Stimulated activated CD4-positive, alpha-beta T cell treated with anti-CD3 and anti-CD28 coated beads, Interleukin-15, amount 100 ng/mL, for 1 hour (primary cell): Measurements from ENCODE around the gene PKM.
"Not testable (repeated sequence)": the region's sequence is repeated elsewhere in the genome, so short reads cannot be mapped to it uniquely, and the experiment has no call there.

ENCODE experiments used
- DNase-seq, 2 donors: peaks; one replicate each; pipeline ENCODE4 v3.0.0-alpha.2; 2020; ENCODE audit warnings: low read depth in 1 of 2, low spot score in 1 of 2

The PKM gene

DNA sequence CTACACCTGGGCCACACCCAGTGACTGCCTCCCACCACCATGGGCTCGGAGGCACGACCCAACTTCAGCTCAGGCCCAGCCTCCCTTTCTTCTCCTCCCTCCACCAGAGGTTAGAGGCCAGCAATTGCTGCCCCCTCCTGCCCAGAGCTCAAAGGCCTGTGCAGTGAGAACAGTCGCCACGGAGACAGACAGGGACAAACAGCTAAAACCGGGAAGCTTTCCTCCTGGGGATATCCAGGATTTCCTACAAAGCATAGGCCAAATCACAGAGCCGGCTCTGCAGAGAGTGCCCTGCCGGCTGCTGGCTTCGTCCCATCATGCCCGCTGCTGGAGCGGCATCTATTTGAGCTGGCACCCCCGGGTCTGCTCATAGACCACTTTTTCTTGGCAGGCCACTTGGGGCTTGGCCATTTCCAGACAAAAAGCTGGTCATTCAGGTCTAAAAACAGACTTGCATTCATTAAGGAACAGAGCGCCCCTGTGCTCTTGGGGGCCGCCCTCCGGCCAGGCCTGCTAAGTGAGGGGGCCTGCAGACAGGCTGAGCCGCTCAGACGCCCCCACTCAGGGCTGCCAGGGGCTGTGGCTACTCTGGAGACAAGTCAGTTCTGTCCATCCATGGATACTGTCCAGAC lies 50.9 kb downstream of the PKM start:
- no peak for DNase-seq

DNA sequence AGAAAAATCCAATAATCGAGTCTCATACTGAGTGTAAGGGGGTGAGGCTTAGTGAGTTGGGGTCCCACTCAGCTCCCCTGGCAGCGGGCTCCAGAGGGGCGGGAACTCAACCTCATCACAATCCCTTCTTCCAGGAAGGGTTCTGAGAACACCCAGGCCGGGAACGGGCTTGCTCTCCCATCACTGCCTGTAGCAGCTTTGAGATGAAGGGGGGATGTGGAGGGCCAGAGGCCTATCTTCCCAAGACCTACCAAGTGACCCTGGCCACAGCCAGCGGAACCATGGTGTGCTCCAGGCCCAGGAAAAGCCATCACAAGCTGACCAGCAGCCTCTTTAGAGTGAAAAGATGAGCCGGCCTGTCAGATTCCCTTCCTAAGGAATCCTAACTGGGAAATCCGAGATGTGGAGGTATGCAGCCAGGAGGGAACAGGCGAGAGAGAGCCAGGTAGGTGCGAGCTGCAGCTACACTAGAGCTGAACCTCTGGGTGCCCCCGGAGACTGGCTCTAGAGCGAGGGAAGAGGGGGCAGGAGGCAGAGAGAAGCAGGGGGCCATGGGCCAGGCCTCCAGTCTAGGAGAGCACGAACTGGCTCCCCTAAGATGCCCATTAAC lies 51.9 kb downstream of the PKM start:
- no peak for DNase-seq

DNA sequence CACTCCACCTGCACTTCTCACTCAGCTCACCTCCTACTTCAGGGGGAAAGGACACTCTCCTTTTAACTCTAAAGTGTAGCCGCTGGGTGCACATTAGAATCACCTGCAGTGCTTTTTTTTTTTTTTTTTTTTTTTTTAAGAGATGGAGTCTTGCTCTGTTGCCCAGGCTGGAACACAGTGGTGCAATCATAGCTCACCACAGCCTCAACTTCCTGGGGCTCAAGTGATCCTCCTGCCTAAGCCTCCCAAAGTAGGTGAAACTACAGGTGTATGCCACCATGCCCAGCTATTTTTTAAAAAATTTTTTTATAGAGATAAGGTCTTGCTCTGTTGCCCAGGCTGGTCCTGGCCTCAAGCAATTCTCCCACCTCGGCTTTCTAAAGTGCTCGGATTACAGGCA lies 54.2 kb downstream of the PKM start:
- DNase-seq, result no peak

DNA sequence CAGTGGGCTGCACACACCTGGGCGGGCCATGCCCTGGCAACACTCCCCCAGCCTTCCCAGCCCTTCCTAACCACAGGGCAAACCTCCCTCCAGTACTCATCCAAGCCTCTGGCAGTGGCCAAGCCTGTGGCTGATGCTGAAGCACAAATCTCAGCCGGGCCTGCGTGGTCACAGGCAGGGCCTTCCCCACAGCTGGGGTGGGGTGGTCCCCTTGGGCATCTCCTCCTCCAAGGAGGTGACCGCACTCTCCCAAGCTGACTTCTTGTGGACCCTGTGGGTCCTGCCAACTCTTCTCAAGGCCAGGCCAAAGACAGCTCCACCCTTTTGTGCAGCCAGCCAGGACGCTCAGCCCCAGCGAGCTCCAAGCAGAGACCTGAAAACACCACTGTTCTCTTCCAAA lies 54.8 kb downstream of the PKM start:
- DNase-seq, result no peak

DNA sequence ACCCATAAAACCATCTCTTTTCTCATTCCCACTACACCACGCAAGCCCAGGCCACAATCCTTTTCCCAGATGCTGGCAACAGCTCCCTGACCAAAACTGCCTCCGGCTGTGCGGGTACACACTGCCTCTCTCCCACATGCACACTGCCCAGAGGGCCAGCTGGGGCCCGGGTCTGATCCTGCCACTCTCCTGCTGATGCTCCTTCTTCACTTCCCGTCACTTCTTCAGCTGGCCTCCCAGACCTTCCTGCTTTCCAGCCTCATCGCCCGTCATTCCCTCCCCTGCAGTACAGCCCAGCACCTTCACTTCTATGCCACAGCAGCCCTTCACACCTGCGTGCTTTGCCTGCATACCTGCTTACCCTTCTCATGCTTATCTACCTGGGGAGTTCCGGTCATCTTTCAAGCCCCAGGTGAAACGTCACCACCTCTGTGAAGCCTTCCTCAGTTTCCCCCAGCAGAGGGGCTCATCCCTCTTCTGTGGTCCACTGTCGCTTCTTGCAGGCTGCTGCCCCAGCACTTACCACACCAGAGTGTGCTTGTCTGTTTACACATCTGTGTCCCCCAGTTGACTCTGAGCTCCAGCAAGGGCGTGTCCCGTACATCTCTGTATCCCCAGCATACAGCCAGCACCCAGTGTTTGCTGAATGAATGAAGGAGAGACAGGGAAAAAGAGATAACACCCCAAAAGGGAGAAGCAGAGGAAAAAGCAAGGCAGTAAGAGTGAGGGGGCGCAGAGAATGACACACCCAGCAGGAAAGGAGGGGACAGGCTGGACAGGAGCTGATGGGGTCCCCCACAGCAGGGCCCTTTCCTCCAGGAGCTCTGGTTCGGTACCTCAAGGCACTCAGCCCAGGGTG lies 55.6 kb downstream of the PKM start:
- DNase-seq, result no peak

DNA sequence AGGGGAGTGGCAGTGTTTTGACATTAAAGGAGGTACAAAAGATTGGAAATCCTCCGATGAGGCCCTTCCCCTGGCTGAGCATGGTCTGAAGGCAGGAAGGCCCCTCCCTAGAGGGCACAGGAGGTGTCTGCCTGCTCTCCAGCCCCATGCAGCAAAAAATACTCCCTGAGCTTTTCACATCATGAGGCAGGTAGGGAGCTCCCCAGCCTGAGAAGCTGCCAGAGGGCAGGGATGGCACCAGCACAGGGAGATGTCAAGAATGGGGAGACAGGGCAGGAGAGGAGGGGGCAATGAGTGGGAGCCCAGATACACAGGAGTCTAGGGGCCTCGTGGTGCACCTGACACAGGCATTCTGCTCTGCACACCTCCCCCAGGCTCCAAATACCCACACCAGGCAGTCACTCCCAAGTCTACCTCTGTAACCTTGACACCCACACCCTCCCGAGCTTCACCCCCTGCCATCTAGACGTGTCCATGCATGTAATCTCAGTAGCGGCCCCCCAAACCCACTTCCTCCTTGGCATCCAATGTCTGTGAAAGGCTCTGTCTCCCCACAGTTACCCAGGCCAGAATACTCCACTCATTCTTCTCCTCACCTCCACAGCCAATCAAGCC lies 56.3 kb downstream of the PKM start:
- no peak for DNase-seq

DNA sequence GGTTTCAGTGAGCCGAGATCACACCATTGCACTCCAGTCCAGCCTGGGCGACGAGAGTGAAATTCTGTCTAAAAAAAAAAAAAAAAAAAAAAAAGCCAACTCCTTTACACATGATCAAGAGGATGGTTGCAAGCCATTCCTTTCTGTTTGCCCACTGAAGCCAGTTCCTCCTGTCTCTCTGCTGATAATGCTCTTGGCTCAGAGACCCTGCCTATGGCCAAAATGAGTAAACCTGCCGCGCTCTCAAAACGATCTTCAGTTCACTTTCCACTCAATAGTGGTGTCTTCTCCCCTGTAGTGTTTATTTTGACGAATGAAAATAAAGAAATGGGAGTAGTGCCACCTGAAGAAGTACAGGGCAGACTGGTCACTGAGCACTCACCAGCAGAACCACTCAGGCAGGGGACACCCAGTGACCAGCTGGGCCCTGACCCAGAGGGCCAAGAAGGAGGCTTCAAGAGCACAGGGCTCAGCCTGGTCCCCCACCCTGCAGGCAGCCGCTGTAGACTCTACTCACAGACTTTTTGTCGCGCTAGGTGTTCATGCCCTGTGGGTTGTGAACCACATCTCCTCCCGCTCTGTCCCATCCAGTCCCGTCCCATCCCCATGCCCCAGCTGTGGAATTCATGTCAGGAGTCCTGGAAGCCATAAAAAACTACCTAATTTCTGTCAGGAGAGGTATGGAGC lies 57.0 kb downstream of the PKM start:
- DNase-seq, result no peak

DNA sequence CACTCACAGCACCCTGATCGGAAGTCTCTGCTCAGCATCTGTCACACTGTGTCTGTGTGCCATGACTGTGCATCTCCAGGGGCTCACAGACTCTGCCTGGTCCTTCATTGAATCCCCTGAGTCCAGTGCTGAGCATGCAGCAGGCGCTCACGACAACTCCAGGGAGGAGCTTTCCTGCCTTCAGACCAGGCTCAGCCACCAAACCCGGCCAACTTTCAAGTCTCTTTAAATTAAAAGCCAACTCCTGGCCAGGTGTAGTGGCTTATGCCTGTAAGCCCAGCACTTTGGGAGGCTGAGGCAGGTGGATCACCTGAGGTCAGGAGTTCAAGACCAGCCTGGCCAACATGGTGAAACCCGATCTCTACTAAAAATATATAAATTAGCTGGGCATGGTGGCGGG lies 57.6 kb downstream of the PKM start:
- no peak for DNase-seq

DNA sequence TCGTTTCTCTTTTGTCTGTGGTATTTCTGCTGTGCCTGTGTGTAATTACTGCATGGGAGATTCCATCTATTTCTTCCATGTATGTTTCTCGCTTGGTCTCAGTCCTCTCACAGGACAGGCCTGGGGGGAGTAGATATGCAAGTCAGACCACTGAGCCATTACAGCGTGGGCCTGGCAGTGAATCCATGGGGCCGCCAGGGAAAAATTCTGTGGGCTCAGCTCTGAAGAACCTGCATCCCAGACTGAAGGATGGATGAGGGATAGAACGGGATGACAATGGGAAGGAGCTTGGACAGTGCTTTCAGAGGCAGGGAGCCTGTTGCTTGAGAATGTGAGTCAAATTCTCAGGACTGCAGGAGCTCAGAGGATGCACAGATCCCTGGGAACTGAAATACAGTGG lies 58.2 kb downstream of the PKM start:
- DNase-seq, result no peak

DNA sequence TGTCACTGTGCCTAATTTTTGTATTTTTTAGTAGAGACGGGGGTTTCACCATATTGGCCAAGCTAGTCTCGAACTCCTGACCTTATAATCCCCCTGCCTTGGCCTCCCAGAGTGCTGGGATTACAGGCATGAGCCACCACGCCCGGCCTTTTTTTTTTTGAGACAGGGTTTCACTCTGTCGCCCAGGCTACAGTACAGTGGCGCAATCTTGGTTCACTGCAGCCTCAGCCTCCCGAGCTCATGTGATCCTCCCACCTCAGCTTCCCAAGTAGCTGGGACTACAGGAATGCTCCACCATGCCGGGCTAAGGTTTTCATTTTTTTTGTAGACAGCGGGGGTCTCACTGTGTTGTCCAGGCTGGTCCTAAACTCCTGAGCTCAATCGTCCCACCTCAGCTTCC lies 59.0 kb downstream of the PKM start:
- not testable (repeated sequence) for DNase-seq

DNA sequence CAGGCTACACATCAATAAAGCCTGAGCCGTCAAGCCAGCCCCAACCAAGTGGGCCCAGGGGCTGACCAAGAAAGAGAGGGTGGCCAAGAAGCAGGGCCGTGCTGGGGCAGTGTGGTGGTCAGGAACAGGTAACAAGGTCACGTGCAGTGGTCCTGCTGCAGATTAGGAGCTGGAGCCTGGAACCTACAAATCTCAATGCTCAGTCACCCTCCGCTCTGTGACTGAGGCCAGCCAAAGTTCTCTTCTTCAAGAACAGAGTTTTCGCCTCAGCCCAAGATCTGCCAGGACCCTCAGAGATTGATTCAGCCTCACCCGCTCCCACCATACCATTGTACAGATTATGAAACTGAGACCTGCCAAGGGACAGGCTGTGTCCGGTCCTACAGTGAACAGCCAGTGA lies 60.3 kb downstream of the PKM start:
- no peak for DNase-seq

DNA sequence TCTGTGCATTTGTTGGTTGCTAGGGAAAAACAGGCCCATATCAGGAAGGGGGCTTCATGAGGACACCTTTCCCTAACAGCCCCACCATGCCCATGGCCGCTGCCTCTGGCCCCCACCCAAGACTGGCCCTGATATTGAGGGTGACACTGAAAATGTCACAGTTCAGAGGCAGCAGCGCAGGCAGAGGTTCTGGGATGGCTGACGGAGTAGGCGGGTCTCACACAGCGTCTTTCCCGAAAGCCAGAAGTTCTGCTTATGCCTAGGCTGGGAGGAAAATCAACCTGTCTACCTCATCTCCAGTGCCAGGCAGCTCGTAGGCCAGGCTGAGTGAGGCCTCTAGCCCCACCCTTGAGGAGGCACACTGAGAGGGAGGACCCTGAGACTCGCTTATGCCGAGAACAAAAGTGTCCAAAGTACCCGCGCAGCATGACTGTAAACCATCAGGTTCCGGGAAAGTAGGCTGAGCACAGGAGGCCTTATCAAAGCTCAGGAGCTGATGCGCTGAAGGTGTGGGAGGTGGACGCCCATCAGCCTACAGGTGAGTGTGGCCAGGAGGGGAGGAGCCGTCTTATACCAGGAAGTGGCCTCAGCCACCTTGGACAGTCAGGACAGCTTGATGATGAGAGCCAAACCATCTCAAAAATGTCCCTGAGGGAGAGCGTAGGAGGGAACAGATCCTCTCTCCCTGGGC lies 60.9 kb downstream of the PKM start:
- no peak for DNase-seq

DNA sequence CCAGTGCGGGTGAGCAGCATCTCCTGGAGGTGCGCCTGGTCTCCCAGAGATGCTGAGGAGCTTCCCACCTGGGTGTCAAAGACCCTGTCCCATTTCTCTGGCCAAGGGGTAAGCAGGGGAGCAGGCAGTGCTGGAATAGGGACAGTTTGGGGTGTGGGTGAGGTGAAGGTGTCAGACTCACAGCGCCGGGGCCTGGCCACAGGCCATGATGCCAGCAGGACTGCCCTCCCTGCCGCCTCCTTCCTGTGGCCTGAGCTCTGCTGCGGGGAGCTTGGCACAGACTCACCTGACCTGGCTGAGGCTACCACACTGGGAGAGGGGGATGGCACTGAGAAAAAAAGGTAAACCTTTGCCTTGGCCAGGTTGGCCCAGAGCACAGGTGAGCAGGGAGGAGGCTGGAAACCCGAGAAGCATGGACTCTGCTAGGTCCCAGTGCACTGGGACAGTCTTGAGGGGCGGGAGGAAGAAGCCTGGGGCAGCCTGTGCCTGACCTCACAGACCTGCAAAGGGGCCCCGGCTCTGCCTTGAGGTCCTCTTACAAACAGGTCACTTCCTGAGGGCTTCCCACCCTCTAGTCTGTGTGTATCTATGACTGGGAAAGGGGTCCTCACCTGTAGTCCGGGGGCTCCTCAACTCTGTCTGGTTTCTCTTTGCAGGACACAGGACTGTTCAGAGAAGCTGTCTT lies 61.6 kb downstream of the PKM start:
- no peak for DNase-seq

DNA sequence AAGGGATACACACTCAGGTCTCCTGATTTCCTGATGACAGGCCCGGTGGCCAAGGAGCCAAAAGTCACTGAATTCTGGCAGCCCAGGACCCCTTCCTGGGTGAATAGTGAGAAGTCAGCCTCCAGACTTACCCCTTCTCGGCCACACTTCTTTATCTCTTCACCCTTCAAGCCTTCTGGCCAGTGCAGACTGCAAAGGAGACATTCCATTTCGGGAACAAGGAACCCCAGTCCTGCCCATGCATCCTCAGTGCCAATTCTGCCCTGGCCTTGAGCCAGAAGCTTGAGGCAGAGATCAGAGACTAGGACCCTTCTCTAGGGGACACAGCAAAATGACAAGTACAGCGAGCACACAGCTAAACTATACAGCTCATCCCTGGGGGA lies 62.2 kb downstream of the PKM start:
- DNase-seq, result no peak

DNA sequence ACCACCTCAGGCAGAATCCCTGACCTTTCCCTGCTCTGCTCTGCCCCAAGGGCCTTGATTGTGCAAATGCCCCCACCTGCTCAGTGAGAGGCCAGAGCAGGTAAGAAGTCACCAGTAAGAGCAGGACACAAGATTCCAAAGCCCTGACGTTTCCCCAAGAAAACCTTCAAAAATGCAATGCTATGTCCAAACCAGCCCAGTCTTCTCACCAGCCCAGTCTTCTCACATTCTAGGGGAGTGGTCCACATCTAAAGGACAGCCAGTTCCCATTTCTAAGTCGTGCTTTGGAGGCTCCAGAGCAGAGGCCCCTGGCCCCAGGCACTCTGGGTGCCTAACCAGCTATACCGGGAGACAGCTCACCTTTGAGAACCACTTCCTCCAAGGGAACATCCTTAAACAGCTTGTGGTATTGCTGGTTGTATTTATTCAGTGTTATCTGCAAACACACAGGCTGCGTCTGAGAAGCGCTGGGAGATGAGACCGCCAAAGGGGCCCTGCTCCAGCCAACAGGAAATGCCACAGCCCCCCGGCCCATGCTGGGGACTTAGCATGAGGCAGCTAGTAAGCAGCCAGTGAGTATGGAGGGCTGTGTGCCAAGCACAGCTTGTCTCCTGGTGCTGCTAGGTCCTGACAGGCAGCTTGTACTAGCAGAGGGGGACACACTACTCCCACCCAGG lies 62.7 kb downstream of the PKM start:
- no peak for DNase-seq

DNA sequence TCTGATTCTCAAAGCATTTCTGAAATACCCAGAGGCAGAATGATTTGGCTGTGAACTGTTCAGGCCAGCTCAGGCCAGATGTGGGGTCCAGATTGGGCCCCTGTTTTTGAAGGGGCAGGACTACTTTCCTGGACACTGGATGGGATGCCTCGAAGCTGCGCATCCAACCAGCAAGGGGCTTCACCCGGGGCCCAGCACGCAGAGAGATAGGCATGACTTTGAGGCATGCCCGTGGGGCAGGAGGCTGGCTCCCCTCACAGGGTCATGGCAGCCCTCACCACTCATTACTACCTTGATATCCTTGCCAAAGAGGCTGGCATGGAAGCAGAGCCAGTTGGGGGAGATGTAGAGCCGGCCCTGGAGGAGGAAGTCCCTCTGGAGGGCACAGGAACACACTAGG lies 63.5 kb downstream of the PKM start:
- no peak for DNase-seq

DNA sequence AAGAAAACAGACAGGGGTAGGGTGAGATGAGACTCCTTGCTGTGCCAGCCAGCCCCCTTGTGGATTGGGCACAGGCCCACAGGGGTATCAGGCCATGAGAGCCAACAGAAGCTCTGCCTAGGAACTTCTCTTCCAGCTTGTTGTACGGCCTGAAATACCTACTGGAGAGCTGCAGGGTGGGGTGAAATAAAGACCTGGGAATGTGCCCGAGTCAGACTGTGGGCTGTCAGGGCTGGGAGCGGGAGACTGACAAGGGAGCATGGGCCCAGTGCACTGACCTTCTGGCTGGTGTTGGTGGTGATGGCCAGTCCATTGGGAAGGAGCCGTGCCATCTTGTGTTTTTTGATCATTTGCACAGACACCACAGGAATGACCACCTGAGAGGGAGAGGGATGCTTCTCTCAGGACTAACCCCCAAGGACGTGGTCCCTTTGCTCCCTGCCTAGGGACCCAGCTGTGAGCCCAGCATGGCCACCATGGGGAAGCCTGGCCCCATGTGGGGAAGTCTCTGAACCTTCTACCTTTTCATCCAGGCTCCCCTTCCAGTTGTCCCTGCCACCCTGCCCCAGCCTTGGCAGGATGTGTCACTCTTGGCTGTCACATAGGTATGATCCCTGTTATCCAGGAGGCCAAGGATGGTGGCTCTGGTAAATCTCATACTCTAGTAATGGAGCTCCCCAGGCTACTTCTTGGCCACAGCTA lies 64.1 kb downstream of the PKM start:
- DNase-seq, result no peak

DNA sequence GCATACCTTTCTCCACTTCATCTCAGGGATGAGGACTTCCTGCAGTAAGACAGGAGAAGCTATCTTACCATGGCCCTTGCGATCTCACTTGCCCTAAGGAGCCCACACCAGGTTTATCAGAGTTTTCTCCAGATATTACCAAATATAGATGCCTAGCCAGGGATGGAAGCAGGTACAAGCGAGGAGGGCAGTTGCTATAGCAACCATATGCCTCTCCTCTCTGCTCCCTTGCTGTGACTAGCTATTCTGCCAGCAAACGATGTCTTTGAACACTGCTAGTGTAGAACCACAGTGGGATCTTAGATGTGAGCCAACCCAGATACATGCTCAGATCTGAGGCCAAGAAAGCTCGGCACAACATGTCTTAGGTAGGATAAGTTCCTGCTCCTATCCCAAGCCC lies 67.3 kb downstream of the PKM start:
- DNase-seq, result no peak

DNA sequence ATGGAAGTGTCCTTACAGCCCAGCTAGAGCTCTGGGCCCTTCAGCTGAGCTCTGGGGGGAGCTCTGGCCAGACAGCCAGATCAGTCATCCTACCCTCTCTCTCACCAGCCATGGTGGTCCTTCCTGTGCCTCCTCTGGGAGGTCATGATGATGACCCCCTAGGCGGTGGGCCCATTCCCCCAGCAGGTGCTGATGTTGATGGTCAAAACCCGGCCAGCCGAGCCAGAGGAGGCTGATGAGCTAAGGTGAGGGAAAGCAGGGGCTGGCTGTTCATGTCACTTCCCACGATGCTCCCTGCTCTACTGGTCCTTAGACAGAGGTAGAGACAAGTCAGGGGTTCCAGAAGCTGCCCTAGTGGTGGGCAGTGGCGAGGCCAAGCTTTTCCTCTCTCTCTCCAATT lies 68.4 kb downstream of the PKM start:
- no peak for DNase-seq
